Mucosa of descending colon (tissue), 3 donors: ENCODE results near the gene BCAR3. TPM values are rescaled to one million over a fixed set of nuclear protein-coding genes. Genes with fewer than 3 reads are reported as not detected.

Experiments
- ATAC-seq: fragments of 200-7000 bp; cut with Tn5 transposase; one replicate; pipeline ENCODE4 v1.9.1; 2020; ENCODE audit warnings: mild to moderate bottlenecking, moderate library complexity
- DNase-seq, 3 donors: peaks; one replicate each; pipeline ENCODE4 v3.0.0-alpha.2; 2020
- H3K36me3 ChIP-seq: fragments of 200-600 bp; one replicate; pipeline ENCODE4 v1.8.0; 2021; ENCODE audit warnings: low read depth, mild to moderate bottlenecking
- H3K4me1 ChIP-seq: fragments of 200-600 bp; one replicate; pipeline ENCODE4 v1.8.0; 2021; ENCODE audit warnings: low read depth, mild to moderate bottlenecking
- H3K4me3 ChIP-seq: fragments of 200-600 bp; one replicate; pipeline ENCODE4 v1.8.0; 2021; ENCODE audit warnings: mild to moderate bottlenecking
- H3K9me3 ChIP-seq: fragments of 200-600 bp; one replicate; pipeline ENCODE4 v1.8.0; 2021; ENCODE audit warnings: mild to moderate bottlenecking
- CTCF ChIP-seq: fragments of 200-600 bp; IDR thresholded peaks from one replicate; pipeline ENCODE4 v1.8.0; 2022; ENCODE audit warnings: antibody characterized with exemption, mild to moderate bottlenecking
- intact Hi-C, 2 donors: fragments of 100-400 bp; cut with DNase I in 1 of 2; cut with micrococcal nuclease in 1 of 2; formaldehyde crosslinking; loops; one replicate each; pipeline versions ENCODE4 v1.11.0 to v1.11.1; 2022; cut with DNase I, micrococcal nuclease
- total RNA-seq, 3 donors: library from RNA; stranded (reverse); fragmentation: NEBNext Ultra II Directional in 2 of 3; extraction: Animal tissue kit (Norgen Biotek cat#: 25700) in 2 of 3; gene quantifications; one replicate each; pipeline versions ENCODE4 v1.2.1 to v1.2.4, GENCODE V29; 2021 to 2023
- donor health status: DM: no; HTN: no; CAD: no; lungs with moderate emphysema.
- donor health status: DM: no; HTN: no; CAD: no.
- donor health status: DM: no; HTN: yes; CAD: no.

BCAR3 gene
- total RNA-seq, 3 donors from 2014 or later: 37.2 to 73.7 (median 54.3) TPM

GRCh38 chr1:93690341-93690740, 8.7 kb upstream of the BCAR3 start:
- DNase-seq (no peak), ATAC-seq (no peak)
- no peak for TF ChIP-seq CTCF
- Histone ChIP-seq H3K4me3 (no peak overlapping the region), H3K4me1 (no peaks in the 10 kb centered on the region), H3K36me3 (no peaks in the 10 kb centered on the region), H3K9me3 (no peaks in the 10 kb centered on the region)
- intact Hi-C loops: no loop called here

GRCh38 chr1:93689521-93690223, 8.0 kb upstream of the BCAR3 start:
- intact Hi-C loops: no loop called here
- H3K4me3 ChIP-seq: no peak overlapping the region
- no peak for TF ChIP-seq CTCF
- H3K9me3 ChIP-seq: no peaks in the 10 kb centered on the region
- DNase-seq (no peak), ATAC-seq (no peak)
- H3K4me1 ChIP-seq: no peaks in the 10 kb centered on the region
- no peaks in the 10 kb centered on the region for H3K36me3 ChIP-seq

- ATAC-seq: no peak
- intact Hi-C loops: no loop called here
Measured at GRCh38 chr1:93687542-93687941, 5.9 kb upstream of the BCAR3 start.

GRCh38 chr1:93686504-93687250, 5.0 kb upstream of the BCAR3 start:
- DNase-seq (no peak), ATAC-seq (no peak)
- no peaks in the 10 kb centered on the region for H3K4me1 ChIP-seq
- H3K4me3 ChIP-seq: no peak overlapping the region
- no peak for TF ChIP-seq CTCF
- H3K9me3 ChIP-seq: no peaks in the 10 kb centered on the region
- intact Hi-C loops: no loop called here
- no peaks in the 10 kb centered on the region for H3K36me3 ChIP-seq

More at GRCh38 chr1:93687542-93687941, 5.9 kb upstream of the BCAR3 start:
- Histone ChIP-seq H3K9me3 (no peaks in the 10 kb centered on the region), H3K4me1 (no peaks in the 10 kb centered on the region), H3K36me3 (no peaks in the 10 kb centered on the region), H3K4me3 (no peak overlapping the region)
- no peak for TF ChIP-seq CTCF
- no peak for DNase-seq

- intact Hi-C loops: no loop called here
- DNase-seq: no peak
- no peaks in the 10 kb centered on the region for H3K4me1 ChIP-seq
- no peak for ATAC-seq
- no peaks in the 10 kb centered on the region for H3K36me3 ChIP-seq
- no peaks in the 10 kb centered on the region for H3K9me3 ChIP-seq
- H3K4me3 ChIP-seq: no peak overlapping the region
- no peak for TF ChIP-seq CTCF
Measured at GRCh38 chr1:93685918-93686317, 4.3 kb upstream of the BCAR3 start.
